HUES48 (cell line): ENCODE measurements around the gene DDX49.
"Not testable (repeated sequence)": the region's sequence is repeated elsewhere in the genome, so short reads cannot be mapped to it uniquely, and the experiment has no call there.

ENCODE experiments used
- H3K27ac ChIP-seq: one replicate; pipeline ENCODE4 v1.7.0; 2013; ENCODE audit warnings: low read depth, low read length, inconsistent platforms
- H3K27me3 ChIP-seq: 2 replicates; pipeline ENCODE4 v1.6.1; 2013; ENCODE audit warnings: mild to moderate bottlenecking, low read length; ENCODE audit not compliant: control insufficient read depth, insufficient read depth
- H3K36me3 ChIP-seq: 2 replicates; pipeline ENCODE4 v1.6.1; 2013; ENCODE audit warnings: low read length; ENCODE audit not compliant: control insufficient read depth, insufficient read depth
- H3K4me1 ChIP-seq: 2 replicates; pipeline ENCODE4 v1.6.1; 2013; ENCODE audit warnings: mild to moderate bottlenecking, low read length; ENCODE audit not compliant: control insufficient read depth, insufficient read depth
- H3K4me3 ChIP-seq: 2 replicates; pipeline ENCODE4 v1.5.1; 2013; ENCODE audit warnings: mild to moderate bottlenecking, low read depth, low read length
- H3K9ac ChIP-seq: 2 replicates; pipeline ENCODE4 v1.6.1; 2013; ENCODE audit warnings: mild to moderate bottlenecking, low read depth, low read length, moderate library complexity
- H3K9me3 ChIP-seq: 2 replicates; pipeline ENCODE4 v1.6.1; 2013; ENCODE audit warnings: low read length; ENCODE audit not compliant: control insufficient read depth, insufficient read depth

Gene DDX49

GRCh38 chr19:18948075-18948975 lies 28.8 kb downstream of the DDX49 start:
- no peak overlapping the region for H3K27ac ChIP-seq
- H3K36me3 ChIP-seq = no peaks in the 10 kb centered on the region
- H3K27me3 ChIP-seq = no peaks in the 10 kb centered on the region
- no peaks in the 10 kb centered on the region for H3K9me3 ChIP-seq
- no peak overlapping the region for H3K9ac ChIP-seq
- H3K4me1 ChIP-seq = no peaks in the 10 kb centered on the region
- H3K4me3 ChIP-seq = no peak overlapping the region

GRCh38 chr19:18948976-18949356 lies 29.5 kb downstream of the DDX49 start:
- no peak overlapping the region for H3K9ac ChIP-seq
- no peaks in the 10 kb centered on the region for H3K9me3 ChIP-seq
- no peaks in the 10 kb centered on the region for H3K4me1 ChIP-seq
- no peaks in the 10 kb centered on the region for H3K36me3 ChIP-seq
- no peaks in the 10 kb centered on the region for H3K27me3 ChIP-seq
- H3K27ac ChIP-seq = no peak overlapping the region
- no peak overlapping the region for H3K4me3 ChIP-seq

- Histone ChIP-seq H3K9me3 (no peaks in the 10 kb centered on the region), H3K4me1 (no peaks in the 10 kb centered on the region), H3K36me3 (no peaks in the 10 kb centered on the region), H3K4me3 (no peak overlapping the region), H3K27ac (no peak overlapping the region), H3K9ac (no peak overlapping the region), H3K27me3 (no peaks in the 10 kb centered on the region)
Measured at GRCh38 chr19:18949858-18950257, 30.3 kb downstream of the DDX49 start.

- H3K27ac ChIP-seq = no peak overlapping the region
- H3K9ac ChIP-seq = no peak overlapping the region
- H3K4me3 ChIP-seq = no peak overlapping the region
- no peaks in the 10 kb centered on the region for H3K27me3 ChIP-seq
- no peaks in the 10 kb centered on the region for H3K4me1 ChIP-seq
- no peaks in the 10 kb centered on the region for H3K36me3 ChIP-seq
- no peaks in the 10 kb centered on the region for H3K9me3 ChIP-seq
Measured at GRCh38 chr19:18951721-18952281, 32.3 kb downstream of the DDX49 start.

GRCh38 chr19:18952364-18953003 lies 33.0 kb downstream of the DDX49 start:
- not testable (repeated sequence) for H3K4me3 ChIP-seq

GRCh38 chr19:18954094-18954493 lies 34.6 kb downstream of the DDX49 start:
- no peaks in the 10 kb centered on the region for H3K36me3 ChIP-seq
- H3K4me1 ChIP-seq = no peaks in the 10 kb centered on the region
- H3K27me3 ChIP-seq = no peaks in the 10 kb centered on the region
- H3K4me3 ChIP-seq = no peak overlapping the region
- H3K9me3 ChIP-seq = no peaks in the 10 kb centered on the region
- H3K9ac ChIP-seq = no peak overlapping the region
- H3K27ac ChIP-seq = no peak overlapping the region

More at GRCh38 chr19:18952364-18953003, 33.0 kb downstream of the DDX49 start:
- not testable (repeated sequence) for H3K27me3 ChIP-seq, H3K27ac ChIP-seq, H3K36me3 ChIP-seq, H3K9ac ChIP-seq, H3K9me3 ChIP-seq, H3K4me1 ChIP-seq

DNA sequence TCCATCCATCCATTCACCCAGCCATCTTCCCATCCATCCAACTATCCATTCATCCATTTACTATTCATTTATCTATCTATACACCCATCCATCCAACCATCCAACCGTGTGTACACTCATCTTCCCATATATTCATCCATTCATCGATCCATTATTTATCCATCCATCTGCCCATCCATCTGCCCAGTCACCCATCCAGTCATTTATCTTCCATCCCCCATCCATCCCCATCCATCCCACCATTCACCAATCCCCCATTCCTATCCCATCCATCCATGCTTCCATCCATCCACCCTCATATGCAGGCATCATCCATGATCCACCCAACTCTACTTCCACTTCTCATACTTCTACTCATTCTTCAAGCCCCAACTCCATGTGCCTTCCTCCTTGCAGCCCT lies 35.5 kb downstream of the DDX49 start:
- H3K27me3 ChIP-seq = no peaks in the 10 kb centered on the region
- no peak overlapping the region for H3K4me3 ChIP-seq
- no peak overlapping the region for H3K27ac ChIP-seq
- H3K36me3 ChIP-seq = no peaks in the 10 kb centered on the region
- H3K9me3 ChIP-seq = no peaks in the 10 kb centered on the region
- H3K9ac ChIP-seq = no peak overlapping the region
- no peaks in the 10 kb centered on the region for H3K4me1 ChIP-seq

DNA sequence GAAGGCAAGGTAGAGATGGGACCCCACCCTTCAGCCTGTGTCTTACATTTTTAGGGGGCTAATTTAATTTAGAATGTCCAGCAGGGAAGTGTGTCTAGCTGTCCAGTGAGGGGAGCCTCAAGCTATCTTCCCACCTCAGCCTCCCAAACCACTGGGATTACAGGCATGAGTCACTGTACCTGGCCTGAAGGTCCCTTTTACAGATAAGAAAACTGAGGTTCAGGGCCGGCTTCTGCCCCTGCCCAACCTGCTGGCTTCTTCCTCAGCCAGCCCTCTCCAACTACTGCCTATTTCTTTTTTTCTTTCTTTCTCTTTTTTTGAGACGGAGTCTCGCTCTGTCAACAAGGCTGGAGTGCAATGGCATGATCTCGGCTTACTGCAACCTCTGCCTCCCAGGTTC lies 40.9 kb downstream of the DDX49 start:
- Histone ChIP-seq H3K36me3 (no peaks in the 10 kb centered on the region), H3K27ac (no peak overlapping the region), H3K27me3 (no peaks in the 10 kb centered on the region), H3K9ac (no peak overlapping the region), H3K9me3 (no peaks in the 10 kb centered on the region), H3K4me1 (no peaks in the 10 kb centered on the region), H3K4me3 (no peak overlapping the region)

GRCh38 chr19:18961767-18962620 lies 42.5 kb downstream of the DDX49 start:
- Histone ChIP-seq H3K27me3 (no peaks in the 10 kb centered on the region), H3K27ac (no peak overlapping the region), H3K9me3 (no peaks in the 10 kb centered on the region), H3K9ac (no peak overlapping the region), H3K4me3 (no peak overlapping the region), H3K4me1 (peaks cover 5% of the 10 kb centered on the region; the same call in 1 of the 2 replicates), H3K36me3 (no peaks in the 10 kb centered on the region)

DNA sequence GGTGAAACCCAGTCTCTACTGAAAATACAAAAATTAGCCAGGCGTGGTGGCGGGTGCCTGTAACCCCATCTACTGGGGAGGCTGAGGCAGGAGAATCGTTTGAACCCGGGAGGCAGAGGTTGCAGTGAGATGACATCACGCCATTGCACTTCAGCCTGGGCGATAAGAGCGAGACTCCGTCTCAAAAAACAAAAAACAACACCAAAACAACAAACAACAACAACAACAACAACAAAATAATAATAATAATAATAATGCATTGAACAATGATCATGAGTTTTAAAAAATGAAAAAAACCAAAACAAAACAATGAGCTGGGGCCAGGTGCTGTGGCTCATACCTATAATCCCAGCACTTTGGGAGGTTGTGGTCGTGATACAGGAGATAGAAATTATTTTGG lies 44.6 kb downstream of the DDX49 start:
- Histone ChIP-seq H3K27ac (no peak overlapping the region), H3K27me3 (no peaks in the 10 kb centered on the region), H3K9me3 (no peaks in the 10 kb centered on the region), H3K9ac (no peak overlapping the region), H3K36me3 (no peaks in the 10 kb centered on the region), H3K4me1 (peaks cover 5% of the 10 kb centered on the region; the same call in 1 of the 2 replicates), H3K4me3 (no peak overlapping the region)
